ENCODE measurements around the gene L1CAM.

GRCh38 chrX:153863251-153863991 is 22.6 kb downstream of the L1CAM start:
- TF ChIP-seq CTCF (IDR thresholded peaks at IDR 0.05; ENCODE audit: poor library complexity), result no peak
- TF ChIP-seq EZH2phosphoT487 (IDR thresholded peaks at IDR 0.05; ENCODE audit: low read depth, severe bottlenecking, unreplicated experiment), result no peak
